GM19463 (cell line): ENCODE results near the gene DNAJC1.

ENCODE experiments used
- ATAC-seq: cut with Tn5 transposase; IDR thresholded peaks from one replicate; pipeline ENCODE4 v1.9.1; 2021; ENCODE audit warnings: mild to moderate bottlenecking, moderate library complexity; ENCODE audit not compliant: unreplicated experiment

The DNAJC1 gene

GRCh38 chr10:21776883-21777282, 226.6 kb downstream of the DNAJC1 start:
- no peak for ATAC-seq

- no peak for ATAC-seq
These were observed 232.3 kb downstream of the DNAJC1 start for GRCh38 chr10:21771219-21771618.

GRCh38 chr10:21769041-21769440, 234.5 kb downstream of the DNAJC1 start:
- ATAC-seq = no peak

- no peak for ATAC-seq
These were observed 238.9 kb downstream of the DNAJC1 start for GRCh38 chr10:21764466-21765189.

GRCh38 chr10:21760332-21760731, 243.2 kb downstream of the DNAJC1 start:
- ATAC-seq = no peak

GRCh38 chr10:21759232-21759631, 244.3 kb downstream of the DNAJC1 start:
- ATAC-seq = no peak

GRCh38 chr10:21758696-21759095, 244.8 kb downstream of the DNAJC1 start:
- no peak for ATAC-seq

GRCh38 chr10:21758239-21758638, 245.3 kb downstream of the DNAJC1 start:
- ATAC-seq = no peak

- no peak for ATAC-seq
These were observed 246.2 kb downstream of the DNAJC1 start for GRCh38 chr10:21757185-21757901.

GRCh38 chr10:21756707-21757106, 246.8 kb downstream of the DNAJC1 start:
- ATAC-seq = no peak

GRCh38 chr10:21754410-21755011, 249.0 kb downstream of the DNAJC1 start:
- ATAC-seq = no peak

- ATAC-seq = no peak
These were observed 249.8 kb downstream of the DNAJC1 start for GRCh38 chr10:21753497-21754270.

- ATAC-seq = no peak
These were observed 251.9 kb downstream of the DNAJC1 start for GRCh38 chr10:21751341-21752310.

- ATAC-seq = no peak
These were observed 253.1 kb downstream of the DNAJC1 start for GRCh38 chr10:21750424-21750823.

- no peak for ATAC-seq
These were observed 253.7 kb downstream of the DNAJC1 start for GRCh38 chr10:21749788-21750187.

GRCh38 chr10:21747809-21748208, 255.7 kb downstream of the DNAJC1 start:
- ATAC-seq = no peak

GRCh38 chr10:21746118-21746517, 257.4 kb downstream of the DNAJC1 start:
- no peak for ATAC-seq

- ATAC-seq = no peak
These were observed 259.3 kb downstream of the DNAJC1 start for GRCh38 chr10:21744223-21744622.

GRCh38 chr10:21742740-21743412, 260.7 kb downstream of the DNAJC1 start:
- no peak for ATAC-seq

- no peak for ATAC-seq
These were observed 262.5 kb downstream of the DNAJC1 start for GRCh38 chr10:21740989-21741388.
